Stimulated activated CD8-positive, alpha-beta memory T cell treated with anti-CD3 and anti-CD28 coated beads, Interleukin-4, amount 100 ng/mL, for 4 hours (primary cell): Measurements from ENCODE around the gene RNF19B.
"Not testable (repeated sequence)": the region's sequence is repeated elsewhere in the genome, so short reads cannot be mapped to it uniquely, and the experiment has no call there.

Source experiments
- DNase-seq, 2 donors: peaks; one replicate each; pipeline ENCODE4 v3.0.0-alpha.2; 2020; ENCODE audit warnings: low read depth in 2 of 2, low spot score in 1 of 2

RNF19B gene

GRCh38 chr1:32933742-32934322 lies 30.8 kb downstream of the RNF19B start:
- DNase-seq, result no peak

DNA sequence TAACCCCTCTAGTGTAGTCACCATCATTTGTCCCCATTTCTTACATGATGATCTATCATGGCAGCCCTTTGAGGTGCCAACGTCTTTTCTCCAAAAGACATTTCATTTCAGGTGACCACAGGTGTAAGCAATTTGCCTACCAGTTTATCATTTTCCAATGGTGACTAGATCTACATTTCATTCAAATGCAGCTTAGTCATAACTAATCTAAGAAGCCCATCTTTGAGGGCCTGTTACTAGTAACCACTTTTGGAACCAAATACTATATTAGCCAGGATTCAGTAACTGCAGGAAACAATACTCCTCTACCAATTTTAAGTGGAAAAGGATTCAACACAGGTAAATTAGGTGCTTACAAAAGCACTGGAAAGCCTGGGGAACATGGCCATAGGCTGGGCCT lies 32.8 kb downstream of the RNF19B start:
- no peak for DNase-seq

GRCh38 chr1:32929366-32929765 lies 35.2 kb downstream of the RNF19B start:
- no peak for DNase-seq

GRCh38 chr1:32928715-32929114 lies 35.9 kb downstream of the RNF19B start:
- no peak for DNase-seq

GRCh38 chr1:32928285-32928684 lies 36.3 kb downstream of the RNF19B start:
- no peak for DNase-seq

GRCh38 chr1:32927441-32927840 lies 37.2 kb downstream of the RNF19B start:
- DNase-seq, result no peak

DNA sequence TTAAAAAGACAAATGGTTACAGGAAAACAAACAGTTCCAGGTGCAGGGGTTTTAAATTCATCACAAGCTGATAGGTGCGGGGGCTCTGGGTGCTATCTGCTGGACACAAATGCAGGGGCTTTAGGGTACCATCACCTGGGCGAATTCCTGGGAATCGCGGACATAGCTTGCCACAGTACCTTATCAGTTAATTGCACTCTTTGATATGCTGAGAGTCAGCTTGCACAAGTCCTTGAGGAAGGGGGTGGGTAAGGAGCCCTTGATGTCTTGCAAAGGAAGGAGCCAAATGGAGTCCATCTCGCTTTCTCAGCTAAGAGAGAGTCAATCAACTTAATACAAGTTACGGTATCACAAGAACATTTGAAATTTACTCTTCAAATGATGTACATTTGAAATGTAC lies 38.0 kb downstream of the RNF19B start:
- DNase-seq, result no peak

DNA sequence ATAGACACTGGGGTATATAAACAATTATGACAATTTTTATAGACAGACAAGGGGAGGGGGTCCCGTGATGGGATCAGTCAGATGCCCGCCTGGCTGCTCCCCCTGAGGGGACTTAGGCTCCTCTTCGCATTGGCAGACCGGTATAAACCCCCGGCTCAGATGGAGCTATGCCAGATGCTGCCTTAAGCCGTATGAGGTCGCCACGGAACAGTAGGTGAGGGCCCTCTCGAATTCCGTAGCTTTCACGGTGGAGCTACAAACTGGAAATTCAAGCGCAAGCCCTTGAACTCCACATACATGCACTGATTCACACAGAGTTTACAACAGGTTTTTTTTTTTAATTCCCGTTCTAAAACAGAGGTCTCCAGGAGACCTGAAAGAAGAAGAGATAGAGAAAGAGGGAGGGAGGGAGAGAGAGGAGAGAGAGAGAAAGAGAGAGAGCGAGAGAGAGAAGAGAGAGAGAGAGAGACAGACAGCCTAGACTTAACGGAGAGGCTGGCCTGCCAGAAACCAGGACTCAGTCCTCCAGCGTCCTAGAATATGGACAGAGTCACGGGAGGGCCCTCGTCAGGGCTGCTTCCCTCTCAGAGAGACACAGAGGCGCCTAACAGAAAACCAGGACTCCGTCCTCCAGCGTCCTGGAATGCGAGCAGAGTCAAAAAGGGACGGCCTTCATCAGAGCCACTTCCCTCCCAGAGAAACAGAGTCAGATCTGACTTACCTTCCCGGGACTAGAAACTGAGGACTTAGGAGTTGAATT lies 39.0 kb downstream of the RNF19B start:
- no peak for DNase-seq

- DNase-seq, result no peak
Measured at GRCh38 chr1:32924881-32925344, 39.7 kb downstream of the RNF19B start.

GRCh38 chr1:32920833-32921232 lies 43.8 kb downstream of the RNF19B start:
- DNase-seq, result no peak

DNA sequence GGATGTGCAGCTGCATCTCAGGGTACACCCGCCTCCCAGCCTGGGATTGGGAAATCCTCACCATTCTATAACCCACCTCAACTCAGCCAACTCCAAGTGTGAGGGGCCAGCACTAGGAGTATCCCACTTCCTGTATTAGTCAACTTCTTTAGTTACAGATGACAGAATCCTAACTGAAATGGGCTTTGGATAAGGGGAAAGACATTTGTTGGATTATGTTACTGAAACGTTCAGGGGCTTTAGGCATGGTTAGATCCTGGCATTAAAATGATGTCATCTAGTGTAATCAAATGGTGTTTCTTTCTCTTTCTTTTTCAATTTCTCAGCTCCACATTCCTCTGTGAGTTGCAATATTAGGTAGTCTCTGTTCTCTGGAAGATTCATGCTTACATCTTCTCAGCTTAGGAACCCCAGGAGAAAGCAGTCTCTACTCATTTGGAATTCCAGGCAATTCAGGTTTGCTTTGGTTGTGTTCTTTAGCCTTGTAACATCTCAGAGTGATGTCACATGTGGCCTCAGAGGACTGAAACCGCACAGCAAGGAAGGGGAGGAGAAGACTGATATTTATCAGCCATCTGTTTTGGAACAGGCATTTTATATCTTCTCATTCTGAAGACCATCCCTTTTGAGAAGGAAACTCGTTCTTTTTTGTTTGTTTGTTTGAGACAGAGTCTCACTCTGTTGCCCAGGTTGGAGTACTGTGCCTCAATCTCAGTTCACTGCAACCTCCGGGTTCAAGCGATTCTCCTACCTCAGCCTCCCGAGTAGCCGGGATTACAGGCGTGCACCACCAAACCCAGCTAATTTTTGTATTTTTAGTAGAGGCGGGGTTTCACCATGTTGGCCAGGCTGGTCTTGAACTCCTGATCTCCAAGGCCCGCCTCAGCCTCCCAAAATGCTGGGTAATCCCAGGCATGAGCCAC lies 44.5 kb downstream of the RNF19B start:
- no peak for DNase-seq

- DNase-seq, result no peak
Measured at GRCh38 chr1:32918179-32918578, 46.4 kb downstream of the RNF19B start.

- no peak for DNase-seq
Measured at GRCh38 chr1:32917521-32917920, 47.1 kb downstream of the RNF19B start.

- no peak for DNase-seq
Measured at GRCh38 chr1:32915766-32916706, 48.6 kb downstream of the RNF19B start.

- no peak for DNase-seq
Measured at GRCh38 chr1:32910319-32910718, 54.3 kb downstream of the RNF19B start.

- no peak for DNase-seq
Measured at GRCh38 chr1:32907435-32907834, 57.2 kb downstream of the RNF19B start.

- DNase-seq, result no peak
Measured at GRCh38 chr1:32906654-32907053, 58.0 kb downstream of the RNF19B start.

- DNase-seq, result not testable (repeated sequence)
Measured at GRCh38 chr1:32905588-32905987, 59.0 kb downstream of the RNF19B start.

GRCh38 chr1:32904797-32905196 lies 59.8 kb downstream of the RNF19B start:
- no peak for DNase-seq

- DNase-seq, result no peak
Measured at GRCh38 chr1:32903991-32904785, 60.4 kb downstream of the RNF19B start.
